Measurements from ENCODE around the gene ARF3.

ARF3 gene

DNA sequence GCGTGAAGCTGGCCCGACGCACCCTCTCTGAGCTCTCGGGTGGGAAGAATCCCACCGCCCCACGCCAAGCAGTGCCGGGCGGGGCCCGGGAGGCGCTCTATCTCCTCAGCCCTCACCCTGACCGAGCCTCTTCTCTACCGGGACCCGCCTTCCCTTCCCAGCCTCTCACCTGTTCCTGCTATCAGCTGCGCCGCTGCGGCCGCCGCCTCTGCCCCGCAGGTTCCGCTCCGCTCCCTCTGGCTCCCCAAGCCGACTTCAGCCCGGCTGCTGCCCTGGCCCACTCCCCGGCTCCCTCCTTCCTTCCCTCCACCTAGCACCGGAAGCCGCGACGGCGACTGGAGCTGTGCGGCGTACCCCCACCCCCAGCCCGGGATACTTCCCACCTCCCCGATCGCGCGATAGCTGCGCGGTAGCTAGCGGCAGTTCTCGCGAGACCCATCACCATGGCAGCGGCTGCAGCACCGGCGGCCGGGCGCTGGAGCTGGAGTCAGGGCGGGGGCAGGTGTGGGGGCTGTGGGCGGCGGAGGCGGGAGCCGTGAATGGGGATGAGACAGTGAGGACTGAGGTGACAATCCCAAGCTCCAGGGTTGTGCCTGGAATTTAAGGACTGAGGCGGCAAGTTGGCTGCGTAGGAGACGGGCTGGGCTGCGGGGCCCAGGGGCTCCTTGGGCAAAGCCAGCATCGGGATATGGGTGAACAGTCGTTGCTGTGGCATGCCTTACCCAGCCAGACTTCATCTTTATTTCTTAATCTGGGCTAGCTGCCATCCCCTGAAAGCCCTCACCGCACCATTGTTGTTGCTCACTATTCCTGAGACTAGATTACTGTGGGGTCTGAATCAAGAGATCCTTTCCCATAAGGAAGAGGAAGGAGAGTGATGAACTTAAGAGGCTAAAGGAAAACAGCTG is at the start of gene ARF3:
TSS of gene ARF3 (minus strand) at position 347 of the 908 bp plus-strand sequence. CDS start 16,392 bp downstream, outside the sequence.
- DNase-seq, result peak; percentile 89

- no peak for DNase-seq
These were observed 43.1 kb upstream of the ARF3 start for GRCh38 chr12:49000346-49000745.

DNA sequence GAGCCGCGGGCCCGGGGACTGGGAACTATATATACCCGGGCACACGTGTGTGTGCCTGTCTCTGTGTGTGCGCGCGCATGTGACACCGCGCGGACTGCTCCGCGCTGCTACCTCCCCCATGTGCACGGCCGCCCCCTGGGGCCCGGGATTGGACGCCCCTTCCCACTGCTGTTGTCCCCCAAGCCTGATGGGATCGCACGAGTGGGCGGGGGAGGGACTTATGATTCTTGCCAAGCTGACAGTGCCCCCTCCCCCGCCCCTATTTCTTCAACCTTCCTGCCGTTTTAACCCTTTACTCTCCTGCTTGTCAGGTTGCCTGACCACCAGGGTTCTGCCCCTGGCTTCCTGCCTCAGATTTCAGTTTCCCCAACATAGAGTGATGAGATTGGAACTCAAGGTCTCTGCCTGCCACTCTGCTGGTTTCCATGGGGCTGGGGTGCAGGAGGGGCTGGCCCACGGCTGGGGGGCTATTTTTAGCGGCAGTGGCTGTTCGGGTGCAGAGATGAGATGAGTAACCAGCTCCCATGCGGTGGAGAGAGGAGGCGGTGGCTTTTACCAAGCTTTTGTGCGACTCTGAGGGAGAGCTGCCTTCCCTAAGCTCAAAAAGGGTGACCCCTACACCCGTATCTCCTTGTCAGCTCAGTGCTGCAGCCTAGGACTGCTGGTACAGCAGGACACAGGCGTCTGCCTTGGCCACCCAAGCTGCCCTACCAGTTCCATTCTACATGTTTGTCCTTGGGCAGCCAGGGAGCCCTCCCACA is 42.3 kb upstream of the ARF3 start, which contains the start of gene DDN:
TSS of gene DDN (minus strand) at position 5 of the 761 bp plus-strand sequence. CDS start 88 bp downstream, outside the sequence.
- DNase-seq, result no peak

DNA sequence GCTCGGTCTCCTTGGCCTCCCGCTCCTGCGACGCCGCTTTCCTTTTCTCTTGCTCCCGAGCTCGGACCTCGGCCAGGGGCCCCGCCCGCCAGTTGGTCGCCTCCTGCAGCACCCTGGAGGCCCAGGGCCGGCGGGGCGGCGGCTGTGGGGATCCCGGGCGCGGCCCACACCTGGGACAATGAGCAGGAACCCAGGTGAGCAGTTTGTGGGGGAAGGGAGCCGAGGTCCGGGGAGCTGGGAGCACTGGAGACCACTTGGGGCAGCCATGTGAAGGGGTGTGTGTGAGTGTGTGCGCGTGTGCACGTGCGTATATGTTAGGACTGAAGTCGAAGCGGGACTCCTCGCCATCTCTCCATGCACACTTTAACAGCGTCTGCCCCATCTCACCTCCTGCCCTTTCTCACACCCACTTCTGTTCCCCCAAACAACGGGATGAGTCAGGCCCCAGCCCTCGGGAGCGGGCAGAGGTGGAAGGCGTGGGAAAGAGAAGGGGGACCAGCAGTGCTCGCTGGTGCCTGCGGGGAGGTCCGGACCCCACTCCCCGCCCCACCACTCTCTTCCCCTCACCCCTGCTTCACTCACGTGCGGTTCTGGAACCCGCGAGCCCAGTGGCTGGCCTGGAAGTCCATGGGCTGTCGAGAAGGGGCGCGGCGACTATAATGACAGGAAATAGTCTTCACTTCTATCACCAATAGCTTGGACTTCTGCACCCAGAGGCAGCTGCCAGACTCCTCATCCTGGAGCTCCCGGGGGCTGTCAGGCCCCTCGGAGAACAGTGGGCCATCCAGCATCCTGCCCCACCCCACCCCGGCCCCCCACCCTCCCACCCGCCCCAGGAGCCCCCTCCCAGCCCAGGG is 41.4 kb upstream of the ARF3 start:
- DNase-seq, result no peak

DNA sequence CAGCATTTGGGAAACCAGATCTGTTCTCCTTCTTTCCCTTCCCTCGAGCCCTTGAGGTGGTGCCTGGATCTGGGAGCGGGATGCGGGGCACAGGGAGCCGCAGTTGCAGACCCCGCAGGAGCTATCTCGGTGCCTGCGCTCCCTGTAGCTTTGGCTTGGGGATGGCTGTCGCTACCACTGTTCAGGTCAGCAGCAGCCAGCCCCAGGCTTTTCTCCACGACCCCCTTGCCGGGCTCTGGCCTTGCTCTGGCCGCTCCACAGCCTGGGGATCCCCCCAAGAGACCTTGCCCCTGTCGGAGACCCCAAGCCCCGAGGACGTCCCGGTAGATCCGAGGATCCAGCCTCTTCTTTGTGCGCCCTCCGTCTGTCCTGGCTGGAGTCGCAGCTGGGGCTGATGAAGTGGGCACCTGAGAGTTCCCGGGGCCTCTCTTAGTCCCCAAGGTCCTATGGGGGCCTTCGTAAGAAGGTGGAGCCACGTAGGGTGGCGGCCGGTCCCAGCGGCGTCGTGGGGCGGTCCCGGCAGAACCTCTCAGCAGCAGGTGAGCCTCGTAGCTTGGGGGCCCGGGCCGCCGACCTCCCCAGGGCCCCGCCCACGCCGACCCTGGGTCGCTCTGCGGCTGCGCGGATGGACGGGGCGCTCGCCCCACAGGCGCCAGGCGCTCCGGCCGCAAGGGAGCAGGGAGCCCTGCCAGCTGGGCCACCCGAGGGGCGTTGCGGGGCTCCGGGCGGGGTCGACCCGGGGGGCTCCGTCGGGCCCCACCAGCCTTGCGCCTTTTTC is 40.6 kb upstream of the ARF3 start:
- no peak for DNase-seq

DNA sequence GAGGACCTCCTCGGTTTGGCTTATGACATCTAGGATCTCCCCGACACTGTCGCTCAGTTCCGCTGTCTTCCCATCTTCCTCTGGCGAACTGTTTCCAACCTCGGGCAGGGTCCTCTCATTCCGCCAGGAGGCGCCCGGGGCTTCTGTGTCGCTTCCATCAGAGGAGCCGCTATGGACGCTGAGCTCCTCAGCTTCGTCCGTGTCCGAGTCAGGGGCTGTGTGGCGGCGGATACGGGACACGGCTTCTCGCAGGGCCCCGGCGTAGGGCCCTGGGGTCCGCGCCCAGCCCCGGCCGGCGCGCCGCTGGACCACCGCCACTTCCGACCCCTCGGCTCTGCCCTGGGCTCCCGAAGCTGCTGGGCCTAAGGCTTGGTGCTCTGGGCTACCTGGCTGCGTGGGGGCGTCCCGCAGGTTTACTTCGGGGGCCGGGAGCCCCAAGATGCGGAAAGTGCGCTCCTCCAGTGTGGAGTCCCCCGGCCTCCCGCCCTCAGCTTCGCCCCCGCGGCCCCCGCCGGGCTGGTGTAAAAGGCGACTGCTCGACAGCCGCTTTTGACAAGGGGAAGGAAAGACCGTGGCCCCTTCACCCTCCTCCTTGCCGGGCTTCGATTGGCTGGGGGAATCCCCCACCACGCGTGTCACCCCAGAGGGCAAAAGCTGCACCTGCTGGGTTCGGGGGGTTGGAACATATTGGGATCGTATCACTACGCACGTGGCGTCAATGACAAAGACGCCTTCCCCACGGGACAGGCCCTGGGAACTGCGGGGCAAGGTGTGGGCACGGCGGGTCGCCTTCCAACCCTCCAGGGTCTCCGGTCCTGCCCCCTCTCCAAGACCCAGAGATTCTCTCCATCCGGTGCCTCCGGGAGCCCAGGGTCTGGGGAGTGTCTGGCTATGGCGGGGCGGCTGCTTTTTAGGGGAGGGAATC is 39.8 kb upstream of the ARF3 start:
- peak; percentile 47 for DNase-seq

DNA sequence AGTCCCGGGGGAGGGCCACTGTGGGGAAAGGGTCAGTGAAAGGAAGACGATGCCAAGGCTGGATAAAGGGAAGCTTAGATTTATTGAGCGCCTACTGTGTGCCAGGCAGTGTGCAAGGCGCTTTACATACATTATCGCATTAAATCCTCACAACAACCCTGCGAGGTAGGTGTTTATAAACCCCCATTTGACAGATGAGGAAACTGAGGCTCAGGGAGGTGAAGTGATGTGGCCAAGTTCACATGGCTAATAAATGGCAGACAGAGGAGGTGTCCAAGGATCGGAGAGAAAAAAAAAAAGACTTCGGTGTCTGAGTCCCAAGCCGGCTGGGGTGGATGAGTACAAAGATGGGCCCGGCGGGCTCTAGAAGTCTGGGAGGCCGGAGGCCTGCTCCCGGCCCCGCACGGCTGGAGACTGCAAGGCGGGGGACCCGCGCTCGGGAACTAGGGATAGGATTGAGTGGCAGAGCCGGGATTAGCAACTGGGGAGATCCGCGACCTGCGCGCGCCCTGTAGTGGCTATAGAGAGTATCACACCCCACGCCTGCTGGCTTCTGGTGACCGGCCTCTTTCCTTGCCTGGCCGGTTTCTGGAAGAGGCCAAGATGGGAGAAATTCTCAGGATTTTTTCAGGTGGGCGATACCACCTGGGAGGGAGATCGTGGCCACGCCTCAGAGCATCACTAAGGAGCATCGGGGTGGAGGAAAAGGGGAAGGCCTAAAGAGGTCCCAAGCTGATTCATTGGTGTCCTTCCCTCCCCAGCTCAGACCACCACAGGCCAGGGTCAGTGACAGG is 38.0 kb upstream of the ARF3 start:
- peak; percentile 31 for DNase-seq

DNA sequence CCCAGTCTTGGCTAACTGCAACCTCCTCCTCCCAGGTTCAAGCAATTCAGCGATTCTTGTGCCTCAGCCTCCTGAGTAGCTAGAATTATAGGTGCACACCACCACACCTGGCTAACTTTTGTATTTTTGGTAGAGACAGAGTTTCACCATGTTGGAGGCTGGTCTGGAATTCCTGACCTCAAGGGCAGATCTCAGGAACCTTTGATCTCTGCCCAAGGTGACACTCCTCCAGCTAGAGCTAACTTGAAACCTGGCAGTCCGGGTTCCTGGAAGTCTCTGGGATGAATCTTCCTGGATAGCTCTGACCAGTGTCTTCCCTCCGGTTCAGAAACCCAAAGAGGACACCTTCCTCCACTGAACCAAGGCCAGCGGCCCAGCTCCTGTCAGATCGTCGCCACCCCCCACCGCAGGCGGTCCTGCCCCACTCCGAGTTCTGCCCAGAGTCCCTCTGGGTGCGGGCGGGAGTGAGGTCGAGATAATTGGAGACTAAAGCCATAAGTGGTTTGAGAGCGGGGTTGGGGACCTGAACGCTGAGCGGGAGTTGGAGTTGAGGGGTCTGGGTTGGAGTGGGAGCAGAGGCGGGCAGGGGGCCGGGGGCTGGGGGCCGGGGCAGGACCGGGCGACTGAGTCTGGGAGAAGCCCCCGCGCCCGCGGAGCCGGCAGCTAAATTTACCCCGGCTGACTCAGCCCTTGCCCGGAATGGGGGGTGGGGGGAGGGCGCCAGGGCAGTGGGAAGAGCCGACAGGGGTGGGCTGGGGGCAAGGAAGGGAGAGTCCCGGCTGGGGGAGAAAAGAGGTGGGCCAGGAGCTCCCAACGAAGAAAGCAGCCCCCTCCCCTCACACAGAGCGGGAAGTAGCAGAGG is 37.2 kb upstream of the ARF3 start:
- no peak for DNase-seq

- DNase-seq, result no peak
These were observed 36.5 kb upstream of the ARF3 start for GRCh38 chr12:48993787-48994186.

- no peak for DNase-seq
These were observed 34.2 kb upstream of the ARF3 start for GRCh38 chr12:48991247-48992050.

DNA sequence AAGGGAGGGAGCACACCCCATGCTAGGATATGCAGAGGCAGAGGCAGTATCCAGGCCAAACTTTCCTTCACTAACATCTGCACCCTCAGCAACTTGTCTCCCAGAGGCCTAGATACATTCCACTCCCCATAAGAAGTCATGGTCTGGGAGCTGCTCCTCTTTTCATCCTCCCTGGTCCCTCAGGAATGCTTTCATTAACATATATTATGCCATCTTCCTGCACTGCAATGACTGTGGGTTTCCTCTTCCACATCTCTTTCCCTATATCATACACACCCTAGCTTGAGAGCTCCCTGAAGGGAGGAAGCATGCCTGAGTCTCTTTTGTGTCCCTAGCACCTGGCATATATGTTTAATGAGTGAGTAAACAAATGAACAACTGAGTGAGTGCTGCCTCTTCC is 33.3 kb upstream of the ARF3 start:
- no peak for DNase-seq

- peak; percentile 21 for DNase-seq
These were observed 30.9 kb upstream of the ARF3 start for GRCh38 chr12:48988030-48988649.

DNA sequence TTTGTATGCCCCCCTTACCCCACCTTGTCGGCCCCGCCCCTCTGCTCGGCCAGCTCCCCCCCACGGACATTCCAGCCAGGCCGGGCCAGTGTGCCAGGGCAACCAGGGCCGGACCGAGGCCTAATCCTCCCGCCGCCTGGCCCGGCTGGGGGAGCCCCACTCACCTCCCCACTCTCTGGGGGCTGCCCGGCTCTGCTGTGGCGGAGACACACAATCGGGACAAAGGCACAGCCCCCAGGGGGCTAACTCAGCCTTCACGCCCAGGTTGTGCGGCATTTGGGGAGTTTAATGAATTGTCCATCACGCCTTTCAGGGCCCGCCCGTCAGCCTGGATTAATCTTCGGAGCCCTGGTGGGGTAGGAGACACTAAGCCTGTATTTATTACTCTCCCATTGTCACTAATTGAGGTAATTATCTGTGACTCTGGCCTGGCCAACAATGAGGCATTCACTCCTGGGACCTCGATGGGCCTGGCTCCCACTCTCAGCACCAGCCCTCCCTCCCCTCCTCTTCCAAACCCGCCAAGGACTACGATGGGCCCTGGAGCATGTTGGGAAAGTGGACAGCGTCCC is 29.5 kb upstream of the ARF3 start:
- no peak for DNase-seq

GRCh38 chr12:48985901-48986300 is 28.6 kb upstream of the ARF3 start:
- no peak for DNase-seq

- DNase-seq, result no peak
These were observed 28.2 kb upstream of the ARF3 start for GRCh38 chr12:48985475-48985897.

GRCh38 chr12:48982397-48983080 is 25.3 kb upstream of the ARF3 start:
- DNase-seq, result no peak

DNA sequence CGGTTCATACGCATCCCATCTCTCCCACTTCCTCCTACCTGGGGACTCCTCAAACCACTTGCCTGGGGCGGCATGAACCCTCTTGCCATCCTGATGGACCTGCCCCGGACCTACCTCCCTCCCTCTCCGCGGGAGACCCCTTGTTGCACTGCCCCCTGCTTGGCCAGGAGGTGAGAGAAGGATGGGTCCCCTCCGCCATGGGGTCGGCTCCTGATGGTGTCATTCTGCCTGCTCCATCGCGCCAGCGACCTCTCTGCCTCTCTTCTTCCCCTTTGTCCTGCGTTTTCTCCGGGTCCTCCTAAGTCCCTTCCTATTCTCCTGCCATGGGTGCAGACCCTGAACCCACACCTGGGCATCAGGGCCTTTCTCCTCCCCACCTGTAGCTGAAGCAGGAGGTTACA is 24.5 kb upstream of the ARF3 start:
- no peak for DNase-seq
